Astrocyte (in vitro differentiated cells and primary cell): ENCODE data around the gene PLP2. TPM values are rescaled to one million over a fixed set of nuclear protein-coding genes. Genes with fewer than 3 reads are reported as not detected.
A peak's percentile ranks its signal among the peaks of the same experiment; 100 is the strongest.

Experiments used
- DNase-seq: peaks from one replicate; pipeline ENCODE4 v3.0.0-alpha.2; 2010; ENCODE audit warnings: low read depth
- FAIRE-seq: peaks from 2 replicates; lab custom pipeline; 2011; peaks lifted over from hg19 to GRCh38; lab: Jason Lieb, UNC
- H2AFZ ChIP-seq: 2 replicates; pipeline ENCODE4 v1.6.0; 2012; ENCODE audit warnings: low read depth, low read length, inconsistent platforms
- H3K27ac ChIP-seq: 2 replicates; pipeline ENCODE4 v1.5.1; 2011; ENCODE audit warnings: low read depth, low read length, inconsistent platforms
- H3K27me3 ChIP-seq: 2 replicates; pipeline ENCODE4 v1.6.0; 2011; ENCODE audit warnings: low read length, inconsistent platforms; ENCODE audit not compliant: insufficient read depth
- H3K36me3 ChIP-seq: 2 replicates; pipeline ENCODE4 v1.5.1; 2011; ENCODE audit warnings: low read length, inconsistent platforms; ENCODE audit not compliant: insufficient read depth
- H3K4me1 ChIP-seq: 2 replicates; pipeline ENCODE4 v1.5.1; 2011; ENCODE audit warnings: low read length, inconsistent platforms; ENCODE audit not compliant: insufficient read depth
- H3K4me2 ChIP-seq: 2 replicates; pipeline ENCODE4 v1.6.0; 2012; ENCODE audit warnings: low read length, inconsistent platforms
- H3K4me3 ChIP-seq: 2 replicates; pipeline ENCODE4 v1.5.1; 2011; ENCODE audit warnings: low read depth, mild to moderate bottlenecking, low read length, inconsistent platforms; ENCODE audit not compliant: insufficient read depth
- H3K79me2 ChIP-seq: 2 replicates; pipeline ENCODE4 v1.6.0; 2012; ENCODE audit warnings: mild to moderate bottlenecking, low read length, inconsistent platforms; ENCODE audit not compliant: insufficient read depth
- H3K9ac ChIP-seq: 2 replicates; pipeline ENCODE4 v1.6.0; 2012; ENCODE audit warnings: mild to moderate bottlenecking, low read length, inconsistent platforms
- H3K9me3 ChIP-seq: 2 replicates; pipeline ENCODE4 v1.5.1; 2012; ENCODE audit warnings: low read depth, mild to moderate bottlenecking, low read length, inconsistent platforms; ENCODE audit not compliant: insufficient read depth
- H4K20me1 ChIP-seq: 2 replicates; pipeline ENCODE4 v1.6.0; 2012; ENCODE audit warnings: low read length, inconsistent platforms; ENCODE audit not compliant: insufficient read depth
- H3K27ac Mint-ChIP-seq: one replicate; pipeline ENCODE4 v1.8.0; 2021; ENCODE audit warnings: mild to moderate bottlenecking, mixed read lengths; ENCODE audit not compliant: unreplicated experiment
- H3K27me3 Mint-ChIP-seq: one replicate; pipeline ENCODE4 v1.8.0; 2021; ENCODE audit warnings: low read depth, mixed read lengths; ENCODE audit not compliant: unreplicated experiment
- H3K36me3 Mint-ChIP-seq: one replicate; pipeline ENCODE4 v1.8.0; 2021; ENCODE audit warnings: low read depth, mixed read lengths; ENCODE audit not compliant: unreplicated experiment
- H3K4me1 Mint-ChIP-seq: one replicate; pipeline ENCODE4 v1.8.0; 2021; ENCODE audit warnings: low read depth, mixed read lengths; ENCODE audit not compliant: unreplicated experiment
- H3K4me3 Mint-ChIP-seq: one replicate; pipeline ENCODE4 v1.8.0; 2021; ENCODE audit warnings: mild to moderate bottlenecking, moderate library complexity, mixed read lengths; ENCODE audit not compliant: unreplicated experiment
- H3K9me3 Mint-ChIP-seq: one replicate; pipeline ENCODE4 v1.8.0; 2021; ENCODE audit warnings: mild to moderate bottlenecking, mixed read lengths; ENCODE audit not compliant: unreplicated experiment
- EZH2 ChIP-seq: IDR thresholded peaks from 2 replicates; pipeline ENCODE4 v1.6.1; 2012; ENCODE audit warnings: mild to moderate bottlenecking, low read length, inconsistent platforms; ENCODE audit not compliant: insufficient read depth
- total RNA-seq: library from RNA; stranded (reverse); gene quantifications from 2 replicates; pipeline ENCODE4 v1.2.1, GENCODE V29; 2021
- TF ChIP-seq, protein P1 (sequence below): IDR thresholded peaks from 2 replicates; pipeline ENCODE4 v1.5.1; 2011; ENCODE audit warnings: low read depth, mild to moderate bottlenecking, inconsistent platforms, low read length, moderate library complexity; ENCODE audit not compliant: insufficient read depth

PLP2 gene
- total RNA-seq, 1 donor from 2014 or later = 109 TPM

DNA sequence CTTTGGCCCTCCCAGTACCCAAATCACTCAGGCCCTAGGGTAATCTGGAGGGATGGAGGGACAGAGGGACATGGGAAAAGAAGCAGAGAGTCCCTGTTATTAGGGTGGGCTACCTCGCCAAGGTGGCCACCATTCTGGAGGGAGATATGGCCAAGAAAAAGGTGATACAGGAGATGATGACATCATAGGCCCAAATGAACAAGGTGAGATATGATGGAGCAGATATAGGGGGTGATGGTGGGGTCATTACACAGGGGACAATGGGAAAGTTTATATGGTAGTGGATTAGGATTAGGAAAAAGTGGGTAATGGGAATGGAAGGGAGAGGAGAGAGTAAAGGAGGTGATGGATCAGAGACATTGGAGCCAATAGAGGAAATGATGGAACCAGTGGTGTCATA, 41.2 kb downstream of the PLP2 start:
- no peak for FAIRE-seq
- H3K4me1 Mint-ChIP-seq = no peaks in the 10 kb centered on the region
- peaks cover 2% of the 10 kb centered on the region for H3K9me3 Mint-ChIP-seq

DNA sequence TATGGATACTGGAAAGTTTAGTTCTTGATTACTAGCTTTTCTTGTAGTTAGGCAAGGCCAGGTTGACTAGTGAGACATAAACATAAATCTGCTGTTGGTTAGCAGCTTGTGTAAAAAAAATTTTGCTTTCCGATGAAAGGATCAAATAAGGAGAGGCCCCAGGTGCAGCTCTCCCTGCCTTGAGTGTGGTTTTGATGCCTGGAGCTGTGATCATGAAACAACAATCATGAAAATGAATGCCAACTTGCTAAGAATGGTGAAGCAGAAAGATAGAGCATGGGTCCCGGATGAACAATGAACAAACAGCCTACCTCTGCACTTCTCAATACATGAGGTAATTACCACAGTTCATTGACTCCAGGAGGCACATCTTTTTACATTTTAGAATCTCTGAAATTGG, 42.7 kb downstream of the PLP2 start:
- Histone ChIP-seq H3K79me2 (no peaks in the 10 kb centered on the region), H3K9me3 (no peaks in the 10 kb centered on the region), H3K4me1 (no peaks in the 10 kb centered on the region), H3K27me3 (no peaks in the 10 kb centered on the region), H4K20me1 (no peaks in the 10 kb centered on the region), H3K4me3 (no peak overlapping the region), H3K36me3 (no peaks in the 10 kb centered on the region), H3K4me2 (no peak overlapping the region), H2AFZ (no peak overlapping the region), H3K27ac (no peak overlapping the region), H3K9ac (no peak overlapping the region)
- FAIRE-seq = peak; percentile 75
- Mint-ChIP-seq H3K4me3 (no peak overlapping the region), H3K9me3 (peaks cover 2% of the 10 kb centered on the region), H3K27ac (no peak overlapping the region), H3K36me3 (no peaks in the 10 kb centered on the region), H3K4me1 (no peaks in the 10 kb centered on the region), H3K27me3 (peaks cover 14% of the 10 kb centered on the region)
- TF ChIP-seq, protein P1, sequence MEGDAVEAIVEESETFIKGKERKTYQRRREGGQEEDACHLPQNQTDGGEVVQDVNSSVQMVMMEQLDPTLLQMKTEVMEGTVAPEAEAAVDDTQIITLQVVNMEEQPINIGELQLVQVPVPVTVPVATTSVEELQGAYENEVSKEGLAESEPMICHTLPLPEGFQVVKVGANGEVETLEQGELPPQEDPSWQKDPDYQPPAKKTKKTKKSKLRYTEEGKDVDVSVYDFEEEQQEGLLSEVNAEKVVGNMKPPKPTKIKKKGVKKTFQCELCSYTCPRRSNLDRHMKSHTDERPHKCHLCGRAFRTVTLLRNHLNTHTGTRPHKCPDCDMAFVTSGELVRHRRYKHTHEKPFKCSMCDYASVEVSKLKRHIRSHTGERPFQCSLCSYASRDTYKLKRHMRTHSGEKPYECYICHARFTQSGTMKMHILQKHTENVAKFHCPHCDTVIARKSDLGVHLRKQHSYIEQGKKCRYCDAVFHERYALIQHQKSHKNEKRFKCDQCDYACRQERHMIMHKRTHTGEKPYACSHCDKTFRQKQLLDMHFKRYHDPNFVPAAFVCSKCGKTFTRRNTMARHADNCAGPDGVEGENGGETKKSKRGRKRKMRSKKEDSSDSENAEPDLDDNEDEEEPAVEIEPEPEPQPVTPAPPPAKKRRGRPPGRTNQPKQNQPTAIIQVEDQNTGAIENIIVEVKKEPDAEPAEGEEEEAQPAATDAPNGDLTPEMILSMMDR = no peak
- TF ChIP-seq EZH2 = no peak
- no peak for DNase-seq

More for the DNA sequence above, 41.2 kb downstream of the PLP2 start:
- H3K27me3 Mint-ChIP-seq = peaks cover 13% of the 10 kb centered on the region
- DNase-seq = no peak
- Histone ChIP-seq H3K9ac (no peak overlapping the region), H2AFZ (no peak overlapping the region), H3K4me2 (no peak overlapping the region), H3K4me3 (no peak overlapping the region), H4K20me1 (no peaks in the 10 kb centered on the region), H3K27me3 (no peaks in the 10 kb centered on the region), H3K4me1 (no peaks in the 10 kb centered on the region), H3K36me3 (no peaks in the 10 kb centered on the region), H3K27ac (no peak overlapping the region), H3K9me3 (no peaks in the 10 kb centered on the region), H3K79me2 (no peaks in the 10 kb centered on the region)
- H3K36me3 Mint-ChIP-seq = no peaks in the 10 kb centered on the region
- no peak for TF ChIP-seq EZH2
- TF ChIP-seq, protein P1 = no peak
- no peak overlapping the region for H3K27ac Mint-ChIP-seq
- no peak overlapping the region for H3K4me3 Mint-ChIP-seq

DNA sequence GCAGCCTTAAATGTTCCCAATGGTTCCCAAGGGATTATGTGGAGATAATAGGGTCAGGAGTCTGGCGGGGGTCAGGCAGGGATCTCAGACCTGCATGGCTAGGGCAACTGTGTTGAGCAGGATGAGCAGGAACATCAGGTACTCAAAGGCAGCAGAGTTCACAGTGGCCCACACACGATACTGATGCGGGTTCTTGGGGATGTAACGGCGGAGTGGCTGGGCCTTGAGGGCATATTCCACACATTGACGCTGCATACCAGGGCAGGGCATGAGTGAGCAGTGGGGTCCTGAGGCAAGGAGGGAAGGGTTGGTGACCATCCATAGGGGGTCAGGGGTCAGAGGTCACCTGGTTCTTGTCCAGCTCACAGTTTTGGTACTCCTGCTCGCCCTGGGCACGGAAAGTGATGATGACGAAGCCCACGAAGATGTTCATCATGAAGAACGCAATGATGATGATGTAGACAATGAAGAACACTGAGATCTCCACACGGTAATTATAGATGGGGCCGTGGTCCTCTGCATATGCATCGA, 43.4 kb downstream of the PLP2 start:
- H3K27ac ChIP-seq = no peak overlapping the region
- Mint-ChIP-seq H3K36me3 (no peaks in the 10 kb centered on the region), H3K27ac (no peak overlapping the region), H3K4me3 (no peak overlapping the region), H3K4me1 (no peaks in the 10 kb centered on the region), H3K9me3 (peaks cover 2% of the 10 kb centered on the region), H3K27me3 (peaks cover 17% of the 10 kb centered on the region)
- H2AFZ ChIP-seq = no peak overlapping the region
- H3K4me3 ChIP-seq = no peak overlapping the region
- no peaks in the 10 kb centered on the region for H3K79me2 ChIP-seq
- H3K36me3 ChIP-seq = no peaks in the 10 kb centered on the region
- no peak for FAIRE-seq
- no peaks in the 10 kb centered on the region for H3K9me3 ChIP-seq
- no peak overlapping the region for H3K9ac ChIP-seq
- H4K20me1 ChIP-seq = no peaks in the 10 kb centered on the region
- H3K4me1 ChIP-seq = no peaks in the 10 kb centered on the region
- no peak for TF ChIP-seq EZH2
- TF ChIP-seq, protein P1 = no peak
- no peak overlapping the region for H3K4me2 ChIP-seq
- H3K27me3 ChIP-seq = no peaks in the 10 kb centered on the region
- DNase-seq = no peak
